Endothelial cell of umbilical vein (primary cell): Measurements from ENCODE around the gene CERKL.

ENCODE experiments used
- CTCF ChIP-seq, 2 donors: IDR thresholded peaks; 1 replicate in 1 of 2; 2 replicates in 1 of 2; pipeline ENCODE4 v1.5.1; 2011; ENCODE audit warnings: low read length in 2 of 2, mild to moderate bottlenecking in 2 of 2, moderate library complexity in 2 of 2, control low read depth in 1 of 2, inconsistent platforms in 1 of 2, low read depth in 1 of 2; ENCODE audit not compliant: insufficient read depth in 1 of 2; ENCODE audit errors: extremely low read depth in 1 of 2
- EZH2 ChIP-seq: IDR thresholded peaks from 2 replicates; pipeline ENCODE4 v1.6.1; 2012; ENCODE audit warnings: borderline replicate concordance, low read depth, mild to moderate bottlenecking, moderate library complexity, low read length, inconsistent platforms; ENCODE audit not compliant: severe bottlenecking
- GATA2 ChIP-seq: IDR thresholded peaks from 2 replicates; pipeline ENCODE4 v1.7.0; 2011; ENCODE audit warnings: low read depth, mild to moderate bottlenecking, moderate library complexity, mixed read lengths, low read length; ENCODE audit not compliant: insufficient read length, insufficient read depth
- JUN ChIP-seq: IDR thresholded peaks from 2 replicates; pipeline ENCODE4 v1.6.1; 2011; ENCODE audit warnings: borderline replicate concordance, low read depth; ENCODE audit not compliant: insufficient read length, insufficient read depth
- MAX ChIP-seq: IDR thresholded peaks from 2 replicates; pipeline ENCODE4 v1.6.1; 2011; ENCODE audit not compliant: insufficient read depth, insufficient read length
- MYC ChIP-seq: IDR thresholded peaks from one replicate; pipeline ENCODE4 v1.6.1; 2011; ENCODE audit warnings: mild to moderate bottlenecking, low read depth, low read length
- POLR2A ChIP-seq: IDR thresholded peaks from 2 replicates; pipeline ENCODE4 v1.6.1; 2012; ENCODE audit warnings: low read depth, mild to moderate bottlenecking, control low read depth, low read length
- POLR2AphosphoS5 ChIP-seq: IDR thresholded peaks from 2 replicates; pipeline ENCODE4 v1.6.1; 2012; ENCODE audit warnings: low read depth, mild to moderate bottlenecking, control low read depth, low read length, moderate library complexity; ENCODE audit not compliant: insufficient read depth

- TF ChIP-seq CTCF (IDR thresholded peaks at IDR 0.05; ENCODE audit: extremely low read depth in 1 of 2, insufficient read depth in 1 of 2, low read depth in 1 of 2, low read length in 2 of 2) = no peak
- TF ChIP-seq POLR2A = no peak
- TF ChIP-seq MYC = no peak
- TF ChIP-seq EZH2 = no peak
- no peak for TF ChIP-seq JUN
- no peak for TF ChIP-seq POLR2AphosphoS5
- TF ChIP-seq GATA2 = no peak
- TF ChIP-seq MAX = no peak
Measured at GRCh38 chr2:181627545-181627944, 29.4 kb downstream of the CERKL start.
